OCI-LY7 (cell line): ENCODE measurements around the gene C11orf58. TPM values are rescaled to one million over a fixed set of nuclear protein-coding genes. Genes with fewer than 3 reads are reported as not detected.

Experiments used
- BruUV-seq: library from RNA; stranded (reverse); fragments of 400-500 nt; replicated peaks from 2 replicates; lab custom pipeline; 2021; lab: Mats Ljungman, UMichigan
- CTCF ChIA-PET: fragments of 300-600 bp; sonication (Branson Sonifier 250); formaldehyde crosslinking; loops from one replicate; lab custom pipeline; 2022; ENCODE audit warnings: antibody characterized with exemption; ENCODE audit not compliant: unreplicated experiment; lab: Charles Lee
- POLR2A ChIA-PET: fragments of 300-600 bp; sonication (Branson Sonifier 250); formaldehyde crosslinking; loops from one replicate; lab custom pipeline; 2022; ENCODE audit warnings: antibody characterized with exemption; lab: Charles Lee
- DNase-seq: peaks from one replicate; pipeline ENCODE4 v3.0.0-alpha.2; 2015; ENCODE audit warnings: low spot score
- H2AFZ ChIP-seq: fragments of 200-600 bp; sonication (generic), shearing (Covaris generic); 2 replicates; pipeline ENCODE4 v1.6.1; 2014; ENCODE audit warnings: mild to moderate bottlenecking, antibody characterized with exemption, low read length, moderate library complexity
- H3K27ac ChIP-seq: fragments of 200-600 bp; sonication (generic); 2 replicates; pipeline ENCODE4 v1.5.1; 2014; ENCODE audit warnings: mixed run types, low read depth, mild to moderate bottlenecking, moderate library complexity, low read length, inconsistent platforms; ENCODE audit not compliant: poor library complexity, severe bottlenecking
- H3K36me3 ChIP-seq: fragments of 200-600 bp; sonication (generic); 2 replicates; pipeline ENCODE4 v1.6.1; 2014; ENCODE audit warnings: mild to moderate bottlenecking, antibody characterized with exemption, low read length, moderate library complexity, mixed read lengths; ENCODE audit not compliant: insufficient read depth
- H3K4me1 ChIP-seq: fragments of 200-600 bp; sonication (generic); 2 replicates; pipeline ENCODE4 v1.5.1; 2014; ENCODE audit warnings: mild to moderate bottlenecking, low read length; ENCODE audit not compliant: insufficient read depth, poor library complexity, severe bottlenecking
- H3K4me2 ChIP-seq: fragments of 200-600 bp; sonication (generic); 2 replicates; pipeline ENCODE4 v1.6.1; 2014; ENCODE audit warnings: mild to moderate bottlenecking, low read length
- H3K4me3 ChIP-seq: fragments of 200-600 bp; sonication (generic); 2 replicates; pipeline ENCODE4 v1.5.1; 2014; ENCODE audit warnings: mild to moderate bottlenecking, low read depth, low read length; ENCODE audit not compliant: poor library complexity, severe bottlenecking
- H3K79me2 ChIP-seq: fragments of 200-600 bp; sonication (generic); 2 replicates; pipeline ENCODE4 v1.6.1; 2016; ENCODE audit warnings: low read depth, mild to moderate bottlenecking, low read length, moderate library complexity, mixed read lengths; ENCODE audit not compliant: insufficient read depth
- H3K9me2 ChIP-seq: fragments of 200-600 bp; sonication (generic); 2 replicates; pipeline ENCODE4 v1.6.1; 2016; ENCODE audit warnings: mild to moderate bottlenecking, low read length, mixed read lengths; ENCODE audit not compliant: insufficient read depth
- H3K9me3 ChIP-seq: fragments of 200-600 bp; sonication (generic); 2 replicates; pipeline ENCODE4 v1.6.1; 2014; ENCODE audit warnings: mild to moderate bottlenecking, mixed run types, low read length, mixed read lengths
- H4K20me1 ChIP-seq: fragments of 200-600 bp; sonication (generic); 2 replicates; pipeline ENCODE4 v1.6.1; 2014; ENCODE audit warnings: mild to moderate bottlenecking, antibody characterized with exemption, low read length, moderate library complexity, mixed read lengths; ENCODE audit not compliant: insufficient read depth
- CTCF ChIP-seq: fragments of 200-600 bp; sonication (generic); conservative IDR thresholded peaks from 2 replicates; pipeline ENCODE4 v1.5.1; 2014; ENCODE audit warnings: mild to moderate bottlenecking, antibody characterized with exemption, low read length, moderate library complexity, mixed read lengths
- EZH2phosphoT487 ChIP-seq: fragments of 200-600 bp; sonication (generic); IDR thresholded peaks from 2 replicates; pipeline ENCODE4 v1.6.1; 2018; ENCODE audit warnings: low read depth, borderline replicate concordance, mild to moderate bottlenecking, mixed run types, antibody characterized with exemption, low read length, moderate library complexity, mixed read lengths
- intact Hi-C: fragments of 100-400 bp; cut with micrococcal nuclease; formaldehyde crosslinking; loops from one replicate; pipeline ENCODE4 v1.10.0; 2022; ENCODE audit not compliant: unreplicated experiment
- total RNA-seq, 2 experiments: library from RNA; depleted of rRNA in 1 of 2; stranded (reverse); fragments of >200 nt in 1 of 2; shearing (Covaris generic) in 1 of 2; gene quantifications; 2 replicates each; pipeline ENCODE4 v1.2.3, GENCODE V29; 2014 to 2022

C11orf58 gene
- total RNA-seq, 2 experiments from 2014 or later = 118 to 146 TPM

GRCh38 chr11:16703795-16704194 lies 34.7 kb upstream of the C11orf58 start:
- Histone ChIP-seq H3K4me3 (no peak overlapping the region), H3K9me2 (no peaks in the 10 kb centered on the region), H3K27ac (no peak overlapping the region), H2AFZ (no peak overlapping the region), H3K4me1 (no peaks in the 10 kb centered on the region), H3K4me2 (no peak overlapping the region), H4K20me1 (no peaks in the 10 kb centered on the region), H3K36me3 (no peaks in the 10 kb centered on the region), H3K79me2 (no peaks in the 10 kb centered on the region), H3K9me3 (no peaks in the 10 kb centered on the region)
- TF ChIP-seq CTCF (no peak), EZH2phosphoT487 (no peak)
- intact Hi-C loops = no loop called here
- no peak for DNase-seq
- no TSS peak for BruUV-seq
- CTCF ChIA-PET = no interaction called here
- POLR2A ChIA-PET = no interaction called here

GRCh38 chr11:16713594-16713993 lies 24.9 kb upstream of the C11orf58 start:
- no TSS peak for BruUV-seq
- CTCF ChIA-PET = no interaction called here
- no peaks in the 10 kb centered on the region for H3K9me2 ChIP-seq

More at GRCh38 chr11:16713594-16713993, 24.9 kb upstream of the C11orf58 start:
- H3K4me3 ChIP-seq = no peak overlapping the region
- intact Hi-C loops = no loop called here
- H4K20me1 ChIP-seq = no peaks in the 10 kb centered on the region
- no peaks in the 10 kb centered on the region for H3K36me3 ChIP-seq
- POLR2A ChIA-PET = interaction anchor here (0.6 kb wide), 1 partner anchor 102 kb away, joined by 3 read pairs; no protein-coding TSS in a partner anchor
- H3K27ac ChIP-seq = no peak overlapping the region
- H3K79me2 ChIP-seq = no peaks in the 10 kb centered on the region
- no peak overlapping the region for H2AFZ ChIP-seq
- no peak for DNase-seq
- no peak overlapping the region for H3K4me2 ChIP-seq
- H3K9me3 ChIP-seq = no peaks in the 10 kb centered on the region
- no peak for TF ChIP-seq EZH2phosphoT487
- TF ChIP-seq CTCF = no peak
- no peaks in the 10 kb centered on the region for H3K4me1 ChIP-seq
